Upper lobe of left lung (tissue), 6 donors: ENCODE results near the gene CNKSR2. TPM values are rescaled to one million over a fixed set of nuclear protein-coding genes. Genes with fewer than 3 reads are reported as not detected.
A peak's percentile ranks its signal among the peaks of the same experiment; 100 is the strongest.

Experiments
- ATAC-seq, 2 donors: fragments of 200-7000 bp; cut with Tn5 transposase; one replicate each; pipeline ENCODE4 v1.9.1; 2022; ENCODE audit warnings: mild to moderate bottlenecking in 2 of 2, moderate library complexity in 2 of 2; ENCODE audit not compliant: low FRiP score in 2 of 2
- DNase-seq, 2 donors: peaks; one replicate each; pipeline ENCODE4 v3.0.0-alpha.2; 2019 to 2020
- H3K27ac ChIP-seq, 4 donors: fragments of 200-600 bp; sonication (generic); one replicate each; pipeline ENCODE4 v1.5.1; 2016 to 2019
- H3K27me3 ChIP-seq, 4 donors: fragments of 200-600 bp; sonication (generic); one replicate each; pipeline ENCODE4 v1.5.1; 2017 to 2019
- H3K36me3 ChIP-seq, 4 donors: fragments of 200-600 bp; sonication (generic); one replicate each; pipeline ENCODE4 v1.5.1; 2016 to 2019
- H3K4me1 ChIP-seq, 4 donors: fragments of 200-600 bp; sonication (generic); one replicate each; pipeline ENCODE4 v1.5.1; 2018 to 2019
- H3K4me3 ChIP-seq, 4 donors: fragments of 200-600 bp; sonication (generic); one replicate each; pipeline ENCODE4 v1.5.1; 2017 to 2019; ENCODE audit warnings: mild to moderate bottlenecking in 2 of 4, moderate library complexity in 1 of 4
- H3K9me3 ChIP-seq, 4 donors: fragments of 200-600 bp; sonication (generic); one replicate each; pipeline ENCODE4 v1.5.1; 2018 to 2019
- CTCF ChIP-seq, 6 experiments: fragments of 450-650 bp in 4 of 6; fragments of 200-600 bp in 2 of 6; sonication (generic) in 2 of 6; IDR thresholded peaks; one replicate each; pipeline ENCODE4 v1.5.1; 2016 to 2019; ENCODE audit warnings: antibody characterized with exemption in 6 of 6
- EP300 ChIP-seq, 4 donors: sonication (generic); formaldehyde crosslinking; IDR thresholded peaks; one replicate each; pipeline ENCODE4 v1.5.1; 2017; ENCODE audit warnings: antibody characterized with exemption in 4 of 4, control low read depth in 2 of 4
- POLR2A ChIP-seq, 4 donors: fragments of 450-650 bp; IDR thresholded peaks; one replicate each; pipeline ENCODE4 v1.5.1; 2016 to 2017; ENCODE audit warnings: antibody characterized with exemption in 4 of 4, mild to moderate bottlenecking in 2 of 4
- POLR2AphosphoS5 ChIP-seq, 2 donors: sonication (generic); formaldehyde crosslinking; IDR thresholded peaks; one replicate each; pipeline ENCODE4 v1.5.1; 2017; ENCODE audit warnings: antibody characterized with exemption in 2 of 2
- WGBS, 2 donors: methylation state at CpG; one replicate each; pipeline ENCODE4 v1.1.5; 2017 to 2018; 5-methylcytosine and 5-hydroxymethylcytosine counted together
- total RNA-seq, 6 donors: library from RNA; depleted of rRNA in 4 of 6; stranded (reverse); fragments of >200 nt in 4 of 6; gene quantifications; one replicate each; pipeline versions ENCODE4 v1.1.0 to v1.2.1, GENCODE V29; 2016 to 2021
- donor health status: DM: no; HTN: no; CAD: no; lungs with moderate emphysema.
- donor health status: DM: no; HTN: yes; CAD: no; lungs with severe emphysema.

CNKSR2 gene
- total RNA-seq, 6 donors from 2014 or later, result 4.0 to 14.5 (median 7.0) TPM

DNA sequence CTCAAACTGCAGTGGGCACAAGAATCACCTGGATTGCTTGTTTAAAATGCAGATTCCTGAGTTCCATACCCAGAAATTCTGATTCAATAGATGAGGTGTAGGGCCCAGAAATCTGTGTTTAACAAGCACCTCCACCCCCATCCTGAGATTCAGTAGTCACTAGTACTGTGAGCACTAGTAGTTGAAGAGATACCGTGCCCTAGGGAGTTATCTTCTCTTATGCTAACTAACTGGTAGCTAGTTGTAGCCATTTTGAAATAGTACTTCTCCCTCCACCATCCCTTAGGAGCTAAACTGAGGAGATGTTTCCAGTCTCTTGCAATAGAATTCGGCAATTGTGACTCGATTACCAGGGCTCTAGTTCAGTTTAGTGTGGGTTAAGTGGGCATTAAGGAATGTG lies 265.6 kb downstream of the CNKSR2 start:
- DNase-seq (no peak), ATAC-seq (no peak)
- Histone ChIP-seq H3K4me1 (no peaks in the 10 kb centered on the region), H3K4me3 (no peak overlapping the region), H3K9me3 (no peaks in the 10 kb centered on the region), H3K27ac (no peak overlapping the region), H3K27me3 (no peaks in the 10 kb centered on the region), H3K36me3 (no peaks in the 10 kb centered on the region)
- TF ChIP-seq POLR2A (IDR thresholded peaks at IDR 0.05) (no peak), POLR2AphosphoS5 (IDR thresholded peaks at IDR 0.05) (no peak), CTCF (IDR thresholded peaks at IDR 0.05) (no peak), EP300 (IDR thresholded peaks at IDR 0.05) (no peak)
- 75 to 88% methylated on average over 3 of the region's 3 CpGs for WGBS, 2 donors

DNA sequence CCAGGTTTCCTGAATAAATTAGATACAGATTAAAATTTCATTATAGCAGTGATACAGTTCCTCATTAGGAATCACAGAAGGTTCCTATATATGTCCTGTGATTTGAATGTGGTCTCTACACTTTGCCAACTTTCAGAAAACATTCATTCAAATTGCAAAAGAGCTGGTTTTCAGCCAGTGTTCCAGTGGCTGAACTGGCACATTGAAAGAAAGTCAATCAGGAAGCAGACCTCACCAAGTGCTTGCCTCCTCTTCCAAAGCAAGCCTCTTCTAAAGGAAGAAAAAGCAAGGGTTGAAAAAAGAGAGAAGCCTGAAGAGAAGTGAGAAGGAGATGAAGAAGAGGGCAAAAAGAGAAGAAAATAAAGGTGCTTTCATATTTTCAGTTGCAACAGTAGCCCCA lies 271.2 kb downstream of the CNKSR2 start:
- TF ChIP-seq EP300 (IDR thresholded peaks at IDR 0.05), result no peak
- no peak for TF ChIP-seq POLR2AphosphoS5 (IDR thresholded peaks at IDR 0.05)
- TF ChIP-seq POLR2A (IDR thresholded peaks at IDR 0.05), result no peak
- TF ChIP-seq CTCF (IDR thresholded peaks at IDR 0.05), result no peak
- no peak overlapping the region for H3K4me3 ChIP-seq
- H3K4me1 ChIP-seq, result no peaks in the 10 kb centered on the region
- no peak overlapping the region for H3K27ac ChIP-seq
- no peaks in the 10 kb centered on the region for H3K9me3 ChIP-seq
- no peak for DNase-seq
- H3K27me3 ChIP-seq, result no peaks in the 10 kb centered on the region
- ATAC-seq, result no peak
- H3K36me3 ChIP-seq, result no peaks in the 10 kb centered on the region

DNA sequence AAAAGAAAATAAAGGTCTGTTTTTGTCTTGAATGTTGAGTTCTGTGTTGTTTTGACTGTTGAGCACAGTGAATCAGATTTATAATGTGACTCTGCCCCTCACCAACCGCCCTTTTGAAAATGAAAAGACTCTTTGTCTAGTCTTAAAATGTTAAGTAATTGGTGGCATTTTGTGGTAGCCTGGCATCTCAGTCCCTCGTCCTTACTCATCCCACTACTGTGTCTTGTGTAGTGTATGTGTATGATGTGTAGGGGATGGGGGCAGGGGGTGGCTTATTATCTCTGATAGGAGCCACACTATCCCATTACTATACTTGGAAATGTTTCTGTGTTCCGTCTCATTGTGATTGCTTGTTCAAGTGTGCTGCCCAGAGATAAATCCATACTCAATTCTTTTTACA lies 271.7 kb downstream of the CNKSR2 start:
- Histone ChIP-seq H3K4me1 (no peaks in the 10 kb centered on the region), H3K9me3 (no peaks in the 10 kb centered on the region), H3K27ac (no peak overlapping the region), H3K4me3 (no peak overlapping the region), H3K36me3 (no peaks in the 10 kb centered on the region), H3K27me3 (no peaks in the 10 kb centered on the region)
- ATAC-seq (no peak), DNase-seq (no peak)
- no peak for TF ChIP-seq CTCF (IDR thresholded peaks at IDR 0.05)
- TF ChIP-seq EP300 (IDR thresholded peaks at IDR 0.05), result no peak
- TF ChIP-seq POLR2AphosphoS5 (IDR thresholded peaks at IDR 0.05), result no peak
- TF ChIP-seq POLR2A (IDR thresholded peaks at IDR 0.05), result no peak
- 70 to 83% methylated on average over 3 of the region's 3 CpGs for whole genome bisulfite sequencing, 2 donors

DNA sequence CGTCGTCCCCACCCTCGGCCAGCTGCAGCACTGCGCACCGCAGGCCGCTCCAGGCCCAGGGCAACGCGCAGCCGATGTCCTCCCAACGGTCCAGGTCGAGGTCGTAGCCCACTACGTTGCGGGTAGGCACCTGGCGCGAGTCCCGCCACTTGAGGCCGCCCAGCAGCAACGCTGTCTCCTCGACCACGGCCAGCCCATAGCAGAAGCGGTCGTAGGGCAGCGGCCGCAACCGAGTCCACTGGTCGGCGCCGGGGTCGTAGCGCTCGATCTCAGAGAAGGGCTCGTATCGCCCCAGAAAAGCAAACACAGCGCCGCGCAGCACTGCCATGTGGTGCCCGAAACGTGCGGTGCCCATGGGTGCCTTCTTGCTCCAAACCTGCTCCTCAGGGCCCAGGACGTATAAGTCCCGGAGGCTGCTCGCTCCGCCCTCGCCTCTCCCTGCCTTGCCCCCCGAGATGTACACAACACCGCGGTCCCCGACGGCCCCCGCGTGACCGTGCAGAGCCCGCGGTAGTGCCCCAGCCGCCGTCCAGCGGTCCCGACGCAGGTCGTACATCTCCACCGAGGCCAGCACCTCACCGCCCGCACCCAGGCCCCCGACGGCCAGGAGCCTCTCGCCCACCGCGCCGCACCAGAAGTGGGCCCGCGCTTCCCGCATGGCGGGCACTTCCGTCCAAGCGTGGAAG lies 281.8 kb downstream of the CNKSR2 start:
- Histone ChIP-seq H3K27ac (no peak overlapping the region), H3K9me3 (no peaks in the 10 kb centered on the region), H3K36me3 (no peaks in the 10 kb centered on the region), H3K4me1 (peaks cover 0 to 12% (median 0%) of the 10 kb centered on the region in 4 donors), H3K4me3 (no peak overlapping the region), H3K27me3 (peaks cover 0 to 13% (median 0%) of the 10 kb centered on the region in 4 donors)
- no peak for ATAC-seq
- DNase-seq, result peak in 1 of 2 donors; percentile 75
- no peak for TF ChIP-seq POLR2A (IDR thresholded peaks at IDR 0.05)
- 34 to 46% methylated on average over 3 to 55 of the region's 76 CpGs for WGBS, 2 donors

GRCh38 chrX:21656587-21657317 lies 282.5 kb downstream of the CNKSR2 start:
- no peak for ATAC-seq
- H3K9me3 ChIP-seq, result no peaks in the 10 kb centered on the region
- WGBS, 2 donors, result 68 to 81% methylated on average over 7 to 44 of the region's 61 CpGs
- peaks cover 0 to 12% (median 0%) of the 10 kb centered on the region in 4 donors for H3K4me1 ChIP-seq
- DNase-seq, result peak in 1 of 2 donors; percentile 59
- H3K36me3 ChIP-seq, result no peaks in the 10 kb centered on the region
- TF ChIP-seq CTCF (IDR thresholded peaks at IDR 0.05), result no peak
- no peak for TF ChIP-seq EP300 (IDR thresholded peaks at IDR 0.05)
- no peak for TF ChIP-seq POLR2A (IDR thresholded peaks at IDR 0.05)
- no peak for TF ChIP-seq POLR2AphosphoS5 (IDR thresholded peaks at IDR 0.05)
- H3K27me3 ChIP-seq, result peaks cover 0 to 13% (median 0%) of the 10 kb centered on the region in 4 donors
- H3K27ac ChIP-seq, result no peak overlapping the region
- no peak overlapping the region for H3K4me3 ChIP-seq
